ENCODE results near the gene SH3GL1.

SH3GL1 gene

DNA sequence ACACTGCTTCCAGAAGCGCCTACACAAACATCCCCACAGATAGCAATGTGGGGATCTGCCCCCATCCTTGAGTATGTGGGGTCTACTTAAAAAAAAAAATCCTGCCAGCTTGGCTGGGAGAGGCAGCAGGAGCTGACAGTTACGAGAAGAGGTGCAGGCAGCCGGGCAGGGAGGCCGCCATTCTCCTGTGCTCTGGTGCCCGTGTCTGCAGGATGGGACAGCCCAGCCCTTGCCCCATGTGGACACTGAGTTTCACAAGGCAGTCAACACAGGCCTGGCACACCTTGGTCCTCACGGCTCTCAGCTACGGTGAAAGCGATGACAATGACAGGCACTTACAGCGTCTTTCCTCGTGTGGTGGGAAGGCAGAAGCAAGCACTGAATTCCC, 33.0 kb downstream of the SH3GL1 start:
- no peaks in the 10 kb centered on the region for H3K36me3 Mint-ChIP-seq
- H3K9me3 Mint-ChIP-seq = no peaks in the 10 kb centered on the region
- no peaks in the 10 kb centered on the region for H3K27me3 Mint-ChIP-seq
- H3K4me3 Mint-ChIP-seq = no peak overlapping the region
- peaks cover 30% of the 10 kb centered on the region for H3K4me1 Mint-ChIP-seq
- no peak overlapping the region for H3K27ac Mint-ChIP-seq

DNA sequence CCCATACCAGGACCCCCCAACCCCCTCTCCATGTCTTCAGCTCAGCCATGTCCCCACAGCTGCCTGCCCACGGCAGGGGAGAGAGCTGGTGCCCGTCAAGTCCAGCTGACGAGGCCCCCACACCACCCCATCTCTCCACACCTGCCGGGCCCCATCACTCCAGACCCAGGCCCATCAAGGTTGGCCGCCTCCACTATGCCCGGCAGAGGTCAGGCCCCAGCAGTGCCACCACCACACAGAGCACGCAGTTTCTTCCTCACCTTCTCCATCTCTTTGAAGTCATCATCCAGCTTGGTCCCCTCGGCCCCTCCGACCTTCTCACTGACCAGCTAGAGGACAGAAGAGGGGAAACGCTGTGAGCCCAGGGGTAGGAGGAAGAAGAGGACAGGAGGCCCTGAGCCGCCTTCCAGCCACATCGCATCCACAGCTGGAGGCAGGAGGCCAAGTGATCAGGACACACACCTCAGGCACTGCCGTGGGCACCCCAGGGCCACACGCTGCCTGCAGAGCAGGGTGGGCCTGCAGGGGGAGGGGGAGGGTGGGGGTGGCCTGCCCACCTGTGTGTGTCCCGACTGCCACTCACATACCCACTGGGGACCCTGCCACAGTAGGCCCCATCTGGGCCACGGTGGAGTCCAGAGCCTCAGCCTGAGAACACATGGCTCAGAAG, 33.5 kb downstream of the SH3GL1 start:
- H3K36me3 Mint-ChIP-seq = peaks cover 2% of the 10 kb centered on the region
- H3K4me3 Mint-ChIP-seq = no peak overlapping the region
- H3K27me3 Mint-ChIP-seq = no peaks in the 10 kb centered on the region
- no peak overlapping the region for H3K27ac Mint-ChIP-seq
- H3K4me1 Mint-ChIP-seq = peaks cover 30% of the 10 kb centered on the region
- no peaks in the 10 kb centered on the region for H3K9me3 Mint-ChIP-seq

DNA sequence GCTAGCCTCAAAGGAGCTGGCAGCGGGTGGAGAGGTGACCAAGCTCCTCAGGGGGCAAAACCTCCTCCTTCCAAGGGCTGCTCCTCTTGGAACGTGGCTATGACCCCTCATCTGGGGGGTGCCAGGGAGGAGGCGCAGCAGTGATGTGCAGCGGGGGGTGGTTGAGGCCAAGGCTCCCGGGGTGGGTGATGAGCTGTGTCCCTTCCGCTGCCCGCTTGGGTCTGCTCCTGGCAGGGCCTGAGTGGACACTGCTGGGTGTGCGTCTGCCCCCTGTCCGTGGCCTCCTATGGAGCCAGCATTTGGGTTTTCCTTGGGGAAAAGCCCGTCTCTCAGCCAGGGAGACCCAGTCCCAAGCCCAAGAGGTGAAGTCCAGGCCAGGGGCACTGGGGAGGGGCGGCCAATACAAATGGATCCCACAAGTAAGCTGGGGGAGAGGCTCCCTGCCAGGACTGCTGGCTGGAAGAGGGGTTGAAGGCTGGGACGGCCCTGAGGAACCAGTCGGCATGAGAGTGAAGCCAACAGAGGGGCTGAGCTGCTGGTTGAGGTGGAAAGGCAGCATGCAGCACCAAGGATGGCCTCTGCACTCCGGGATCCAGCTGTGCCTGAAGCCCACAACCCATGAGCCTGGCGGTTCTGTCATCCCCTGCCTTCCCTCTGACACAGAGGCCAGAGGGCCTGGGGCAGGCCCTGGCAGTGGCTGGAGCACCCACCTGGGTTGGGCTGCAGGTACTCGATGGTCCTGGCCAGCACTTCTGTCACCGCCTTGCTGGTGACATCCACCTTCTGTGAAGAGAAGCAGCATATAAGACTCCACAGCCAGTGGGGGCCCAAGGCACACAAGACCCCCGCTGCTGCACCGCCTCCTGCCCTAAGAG, 34.3 kb downstream of the SH3GL1 start:
- Mint-ChIP-seq H3K9me3 (no peaks in the 10 kb centered on the region), H3K4me1 (peaks cover 28% of the 10 kb centered on the region), H3K27me3 (no peaks in the 10 kb centered on the region), H3K27ac (no peak overlapping the region), H3K4me3 (no peak overlapping the region), H3K36me3 (peaks cover 2% of the 10 kb centered on the region)

DNA sequence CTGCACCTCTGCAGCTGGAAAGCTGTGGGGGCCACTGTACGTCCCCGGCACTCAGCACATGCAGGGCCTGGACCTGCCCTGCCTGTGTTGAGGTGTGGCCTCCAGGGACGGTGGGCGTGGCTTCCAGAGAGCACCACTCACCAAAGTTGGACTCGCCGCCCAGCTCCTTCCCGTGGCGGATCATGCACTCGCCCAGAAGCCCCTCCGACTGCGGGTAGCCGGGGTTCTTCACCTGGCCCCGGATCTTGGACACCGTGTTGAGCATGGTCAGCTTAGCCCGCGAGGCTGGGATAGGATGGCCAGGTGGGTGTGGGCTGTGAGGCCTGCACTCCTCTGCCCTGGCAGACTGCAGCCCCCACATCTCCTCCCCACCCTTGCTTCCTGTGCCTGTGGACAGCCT, 35.0 kb downstream of the SH3GL1 start:
- peaks cover 2% of the 10 kb centered on the region for H3K36me3 Mint-ChIP-seq
- H3K27me3 Mint-ChIP-seq = no peaks in the 10 kb centered on the region

DNA sequence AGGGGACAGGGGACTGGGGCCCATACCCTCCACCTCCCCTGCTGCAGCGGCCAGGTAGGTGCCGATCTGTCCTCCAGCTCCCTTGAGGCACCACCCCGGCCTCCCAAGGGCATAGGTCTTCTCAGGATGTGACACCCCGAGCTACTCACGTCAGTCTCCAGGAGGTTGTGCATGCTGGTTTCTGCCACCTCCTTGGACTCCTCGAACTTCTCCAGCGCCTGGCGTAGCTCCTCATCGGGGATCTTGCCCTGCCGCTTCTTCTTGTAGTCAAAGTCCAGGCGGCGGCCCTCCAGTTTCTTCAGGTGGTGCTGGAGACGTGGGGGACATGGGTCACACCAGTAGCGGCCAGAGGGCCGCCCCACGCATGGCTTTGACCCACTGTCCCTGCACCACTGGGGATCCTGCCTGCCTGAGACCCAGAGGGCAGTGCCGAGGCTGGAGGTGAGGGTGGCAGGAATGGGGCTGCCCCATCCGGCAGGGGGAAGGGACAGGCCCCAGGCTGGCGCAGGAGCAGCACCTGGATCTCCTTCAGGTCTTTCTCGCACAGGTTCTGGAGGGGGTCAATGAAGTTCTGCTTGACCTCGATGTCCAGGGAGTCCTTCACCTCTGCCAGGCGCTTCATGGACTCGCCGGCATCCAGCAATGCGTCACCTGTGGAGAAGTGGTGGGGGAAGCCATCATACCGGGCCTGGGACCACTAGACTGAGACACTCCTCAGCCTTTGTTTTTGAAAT, 36.6 kb downstream of the SH3GL1 start:
- H3K4me1 Mint-ChIP-seq = peaks cover 9% of the 10 kb centered on the region
- H3K27ac Mint-ChIP-seq = peak overlapping the region; percentile 12
- H3K27me3 Mint-ChIP-seq = no peaks in the 10 kb centered on the region
- H3K9me3 Mint-ChIP-seq = no peaks in the 10 kb centered on the region
- H3K4me3 Mint-ChIP-seq = no peak overlapping the region
- peaks cover 2% of the 10 kb centered on the region for H3K36me3 Mint-ChIP-seq

More for the DNA sequence above, 35.0 kb downstream of the SH3GL1 start:
- no peak overlapping the region for H3K27ac Mint-ChIP-seq
- no peak overlapping the region for H3K4me3 Mint-ChIP-seq
- no peaks in the 10 kb centered on the region for H3K9me3 Mint-ChIP-seq
- H3K4me1 Mint-ChIP-seq = peaks cover 21% of the 10 kb centered on the region

DNA sequence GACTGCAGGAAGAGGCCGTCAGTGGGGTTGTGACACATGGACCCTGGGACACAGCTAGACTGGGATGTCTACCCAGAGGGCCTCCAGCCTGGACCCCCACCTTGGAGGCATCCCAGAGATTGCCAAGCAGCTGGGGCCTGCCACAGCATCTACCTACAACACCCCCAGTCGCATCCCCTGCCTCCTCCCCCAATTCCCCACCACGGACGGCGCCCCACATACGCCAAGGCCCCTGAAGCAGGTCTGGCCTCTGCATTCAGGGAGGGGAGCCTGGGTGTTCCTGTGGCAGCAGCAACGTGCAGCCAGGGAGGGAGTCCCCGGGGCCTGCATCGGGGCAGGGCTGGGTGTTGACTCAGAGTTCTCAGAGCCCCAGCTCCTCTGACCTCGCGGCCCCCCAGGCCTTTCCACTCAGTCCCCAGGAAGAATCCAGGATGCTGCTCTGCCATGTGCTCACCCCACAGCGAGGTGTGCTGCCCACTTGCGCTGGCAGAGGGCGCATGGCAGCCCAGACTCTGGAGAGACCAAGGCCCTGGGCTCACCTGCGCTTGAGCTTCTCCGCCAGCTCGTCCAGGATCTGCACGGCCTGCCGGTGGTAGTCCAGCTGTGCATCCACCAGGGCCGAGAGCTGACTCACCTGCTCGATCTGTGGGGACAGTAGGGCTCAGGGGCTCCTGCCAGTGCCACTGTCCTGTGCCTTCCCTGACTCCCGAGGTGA, 37.4 kb downstream of the SH3GL1 start:
- Mint-ChIP-seq H3K9me3 (no peaks in the 10 kb centered on the region), H3K4me1 (peaks cover 5% of the 10 kb centered on the region), H3K27me3 (no peaks in the 10 kb centered on the region), H3K4me3 (no peak overlapping the region), H3K27ac (no peak overlapping the region), H3K36me3 (peaks cover 2% of the 10 kb centered on the region)

DNA sequence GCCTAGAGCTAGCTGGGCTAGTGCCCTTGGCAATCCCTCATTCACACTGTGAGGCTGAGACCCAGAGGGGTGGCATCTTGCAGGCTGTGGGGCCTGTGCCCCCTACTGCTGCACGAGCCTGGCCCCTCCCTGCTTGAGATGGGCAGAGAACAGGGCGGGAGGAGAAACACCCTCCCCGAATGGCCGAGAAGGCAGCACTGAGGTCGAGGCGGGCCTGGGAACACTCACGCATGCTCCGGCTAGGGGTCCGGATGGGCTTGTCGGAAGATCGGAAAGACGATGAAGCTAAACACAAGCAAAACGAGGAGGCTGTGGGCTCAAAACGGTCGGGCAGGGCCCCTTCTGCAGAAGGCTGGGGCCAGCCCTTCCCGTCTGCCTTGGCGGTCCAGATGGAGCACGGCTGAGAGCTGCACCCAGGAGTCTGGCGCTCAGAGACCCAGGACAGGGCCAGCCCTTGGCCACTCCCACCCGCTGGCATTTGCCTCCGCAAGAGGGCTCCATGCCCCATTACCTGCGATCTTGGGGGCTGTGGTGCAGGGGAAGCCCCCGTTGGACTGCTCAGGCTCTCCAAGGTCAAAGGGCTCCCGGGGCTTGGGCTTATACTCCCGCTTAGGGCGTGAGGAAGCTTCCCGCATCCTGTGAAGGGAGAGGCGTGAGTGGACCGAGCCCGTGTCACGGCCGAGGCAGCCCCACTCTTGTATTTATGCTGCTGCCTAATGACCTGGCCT, 38.1 kb downstream of the SH3GL1 start:
- H3K9me3 Mint-ChIP-seq = no peaks in the 10 kb centered on the region
- H3K4me3 Mint-ChIP-seq = no peak overlapping the region
- no peak overlapping the region for H3K27ac Mint-ChIP-seq
- no peaks in the 10 kb centered on the region for H3K4me1 Mint-ChIP-seq
- no peaks in the 10 kb centered on the region for H3K27me3 Mint-ChIP-seq
- peaks cover 2% of the 10 kb centered on the region for H3K36me3 Mint-ChIP-seq

DNA sequence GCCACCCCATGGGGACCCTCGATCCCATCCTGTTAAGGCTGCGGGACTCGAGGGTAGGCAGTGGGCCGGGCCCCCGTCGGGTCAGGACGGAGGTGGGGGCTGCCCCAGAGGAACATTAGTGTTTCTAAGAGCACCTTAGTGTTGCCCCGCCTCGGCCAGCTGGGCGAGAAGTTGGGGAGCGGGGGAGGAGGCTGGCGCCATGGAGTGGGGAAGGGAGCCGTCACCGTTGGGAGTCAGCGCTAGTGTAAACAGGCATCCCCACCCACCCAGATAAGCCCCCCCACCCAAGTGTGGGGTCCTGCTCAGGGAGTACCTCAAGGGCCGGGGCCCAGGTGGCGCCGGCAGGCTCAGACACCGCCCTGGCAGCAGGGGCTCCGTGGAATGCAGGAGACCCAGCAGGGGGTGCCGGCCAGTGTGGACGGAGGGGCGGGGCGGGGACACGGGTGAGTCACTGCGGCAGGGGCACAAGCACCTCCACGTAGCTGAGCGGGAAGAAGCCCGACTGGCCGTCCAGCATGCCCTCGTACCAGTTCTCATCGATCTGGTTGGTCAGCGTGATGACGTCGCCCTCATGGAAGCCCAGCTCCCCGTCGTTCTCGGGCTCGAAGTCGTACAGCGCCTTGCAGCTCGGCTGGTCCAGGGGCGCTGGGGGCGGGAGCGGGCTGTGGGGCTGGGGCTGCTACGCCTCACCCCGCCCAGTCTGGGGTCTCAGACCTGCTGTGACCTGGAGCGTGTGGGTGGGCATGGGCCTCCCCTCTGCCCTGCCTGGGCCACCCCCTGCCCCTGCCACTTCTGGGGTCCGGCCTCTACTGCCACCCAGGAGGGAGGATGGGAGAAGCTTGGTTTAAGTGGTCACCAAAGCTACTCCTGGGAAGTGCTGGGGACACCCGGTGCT, 38.9 kb downstream of the SH3GL1 start:
- Mint-ChIP-seq H3K4me1 (no peaks in the 10 kb centered on the region), H3K27ac (no peak overlapping the region), H3K4me3 (no peak overlapping the region), H3K27me3 (no peaks in the 10 kb centered on the region), H3K36me3 (peaks cover 2% of the 10 kb centered on the region), H3K9me3 (no peaks in the 10 kb centered on the region)

DNA sequence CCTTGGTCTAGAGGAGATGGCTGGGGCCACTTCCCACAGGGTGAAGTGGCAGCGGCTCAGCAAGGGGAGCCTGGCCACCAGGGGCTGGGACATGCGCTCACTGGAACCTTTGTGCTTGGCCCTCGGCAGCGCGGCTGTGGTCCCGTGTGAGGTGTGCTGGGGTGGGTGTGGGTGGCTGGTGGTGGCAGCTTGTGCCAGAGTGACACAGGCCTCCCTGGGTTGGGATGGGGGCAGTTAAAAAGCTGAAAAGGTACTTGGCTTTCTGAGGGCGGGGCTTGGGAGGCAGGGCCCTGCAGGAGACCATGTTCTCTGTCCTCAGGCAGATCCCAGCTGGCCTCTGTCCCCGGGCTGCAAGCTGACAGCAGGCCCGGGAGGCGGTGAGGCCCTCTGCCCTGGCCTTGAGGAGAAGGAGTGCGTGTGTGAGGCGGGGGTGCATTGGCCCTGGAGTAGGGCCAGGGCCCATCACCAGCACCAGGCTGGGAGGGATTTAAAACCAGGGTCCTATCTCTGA, 39.7 kb downstream of the SH3GL1 start:
- Mint-ChIP-seq H3K27ac (no peak overlapping the region), H3K27me3 (no peaks in the 10 kb centered on the region), H3K36me3 (peaks cover 2% of the 10 kb centered on the region), H3K4me3 (no peak overlapping the region), H3K9me3 (no peaks in the 10 kb centered on the region), H3K4me1 (no peaks in the 10 kb centered on the region)

DNA sequence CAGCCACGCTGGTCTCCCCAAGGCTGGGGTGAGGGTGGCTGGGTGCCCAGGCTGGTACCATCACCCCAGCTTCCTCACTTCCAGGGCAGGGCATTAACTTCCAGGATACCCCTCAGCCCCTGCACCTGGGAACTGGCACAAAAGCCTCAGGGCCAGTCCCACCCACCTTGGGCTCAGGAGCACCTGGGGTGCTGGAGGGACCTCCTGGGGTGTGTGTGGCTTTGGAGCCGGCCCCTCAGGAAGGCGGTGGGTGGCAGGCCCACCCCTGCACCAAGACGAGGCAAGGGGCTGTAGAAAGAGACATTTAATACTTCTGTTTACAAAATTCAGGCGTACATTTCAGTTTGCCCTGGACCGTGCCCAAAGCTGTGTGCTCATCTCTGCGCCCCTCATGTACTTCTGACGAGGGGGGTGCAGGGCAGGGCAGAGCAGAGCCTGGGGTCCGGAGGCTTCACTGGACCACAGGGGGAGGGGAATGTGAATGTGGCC, 40.2 kb downstream of the SH3GL1 start:
- Mint-ChIP-seq H3K4me1 (no peaks in the 10 kb centered on the region), H3K4me3 (no peak overlapping the region), H3K36me3 (peaks cover 2% of the 10 kb centered on the region), H3K9me3 (no peaks in the 10 kb centered on the region), H3K27me3 (no peaks in the 10 kb centered on the region), H3K27ac (no peak overlapping the region)

DNA sequence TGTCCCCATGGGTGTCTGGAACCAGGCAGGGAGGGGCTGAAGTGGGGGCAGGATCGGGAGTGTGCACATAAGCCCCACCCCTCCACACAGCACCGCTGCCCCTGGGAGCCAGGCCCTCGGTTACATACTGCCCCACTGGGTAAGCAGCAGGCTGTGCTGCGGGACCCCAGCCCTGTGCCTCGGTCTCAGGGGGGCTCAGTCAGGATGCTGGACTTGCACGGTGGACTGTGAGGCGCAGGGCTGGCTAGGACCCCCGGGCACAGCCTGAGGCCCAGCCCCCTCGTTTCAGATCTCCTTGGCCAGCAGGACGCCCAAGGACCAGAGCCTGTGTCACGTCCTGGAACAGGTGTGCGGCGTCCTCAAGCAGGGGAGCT, 40.7 kb downstream of the SH3GL1 start:
- no peak overlapping the region for H3K4me3 Mint-ChIP-seq
- no peaks in the 10 kb centered on the region for H3K4me1 Mint-ChIP-seq
- no peaks in the 10 kb centered on the region for H3K9me3 Mint-ChIP-seq
- H3K27ac Mint-ChIP-seq = no peak overlapping the region
- peaks cover 2% of the 10 kb centered on the region for H3K36me3 Mint-ChIP-seq
- H3K27me3 Mint-ChIP-seq = no peaks in the 10 kb centered on the region

DNA sequence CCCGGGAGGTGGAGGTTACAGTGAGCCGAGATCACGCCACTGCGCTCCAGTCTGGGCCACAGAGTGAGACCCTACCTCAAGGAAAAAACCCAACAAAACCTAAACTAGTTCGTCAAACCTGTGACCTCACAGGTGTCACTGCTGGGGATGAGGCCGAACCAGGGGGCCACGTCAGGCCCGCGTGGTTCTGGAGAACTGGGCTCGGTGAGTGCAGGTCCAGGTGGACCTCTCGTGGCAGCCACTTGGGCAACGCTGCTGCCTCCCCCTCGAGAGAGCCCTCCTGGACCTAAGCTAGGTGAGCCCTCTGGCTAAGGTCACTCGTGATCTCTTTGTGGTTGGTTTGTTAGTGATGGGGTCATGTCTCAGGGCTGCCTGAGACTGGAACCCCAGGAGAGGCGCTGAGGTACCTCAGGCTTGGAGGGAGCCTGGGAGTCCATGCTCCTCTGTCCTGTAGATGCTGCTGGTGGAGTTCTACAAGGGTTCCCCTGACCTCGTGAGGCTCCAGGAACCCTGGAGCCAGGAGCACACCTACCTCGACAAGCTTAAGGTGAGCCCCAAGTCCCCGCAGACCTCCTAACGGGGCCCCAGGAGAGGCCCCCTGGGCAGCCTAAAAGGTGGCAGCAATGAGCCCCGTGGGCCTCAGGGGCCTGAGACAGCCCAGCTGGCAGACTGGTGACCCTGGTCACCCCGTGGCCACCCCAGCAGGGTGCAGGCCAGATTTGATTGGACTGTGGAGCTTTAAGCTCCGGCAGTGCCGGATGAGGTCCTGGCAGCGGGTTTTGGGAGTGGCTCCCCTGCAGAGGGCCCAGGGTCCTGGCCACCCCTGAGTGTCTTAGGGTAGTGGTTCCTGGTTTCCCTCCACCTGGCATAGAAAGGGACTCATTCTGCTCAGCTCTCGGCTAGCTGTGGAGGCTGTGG, 41.4 kb downstream of the SH3GL1 start:
- H3K36me3 Mint-ChIP-seq = peaks cover 2% of the 10 kb centered on the region
- H3K9me3 Mint-ChIP-seq = no peaks in the 10 kb centered on the region
- H3K27ac Mint-ChIP-seq = no peak overlapping the region
- H3K4me1 Mint-ChIP-seq = no peaks in the 10 kb centered on the region
- no peak overlapping the region for H3K4me3 Mint-ChIP-seq
- no peaks in the 10 kb centered on the region for H3K27me3 Mint-ChIP-seq

DNA sequence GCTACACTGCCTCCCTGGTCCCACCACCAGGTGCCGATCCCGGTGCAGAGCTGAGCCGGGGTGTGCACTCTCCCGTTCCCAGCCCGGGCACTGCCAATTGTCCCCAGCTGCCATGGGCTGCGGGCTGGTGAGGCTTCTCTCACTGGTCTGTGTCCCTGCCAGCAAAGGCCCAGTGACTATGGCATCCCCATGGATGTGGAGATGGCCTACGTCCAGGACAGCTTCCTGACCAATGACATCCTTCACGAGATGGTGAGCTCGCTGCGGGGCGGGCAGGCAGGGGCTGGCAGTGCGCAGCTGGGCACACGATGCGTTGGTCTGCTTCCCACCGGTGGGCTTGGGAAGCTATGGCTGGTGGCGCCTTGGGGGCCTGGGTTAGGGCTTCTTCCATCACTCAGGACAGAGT, 42.4 kb downstream of the SH3GL1 start:
- peaks cover 2% of the 10 kb centered on the region for H3K36me3 Mint-ChIP-seq
- no peaks in the 10 kb centered on the region for H3K9me3 Mint-ChIP-seq
- no peaks in the 10 kb centered on the region for H3K4me1 Mint-ChIP-seq
- H3K27ac Mint-ChIP-seq = no peak overlapping the region
- H3K4me3 Mint-ChIP-seq = no peak overlapping the region
- H3K27me3 Mint-ChIP-seq = no peaks in the 10 kb centered on the region
